Endothelial cell of umbilical vein (primary cell): ENCODE measurements around the gene XPO6. TPM values are rescaled to one million over a fixed set of nuclear protein-coding genes. Genes with fewer than 3 reads are reported as not detected.

ENCODE experiments used
- BruUV-seq: library from RNA; stranded (reverse); fragments of 400-500 nt; replicated peaks from 2 replicates; lab custom pipeline; 2021; lab: Mats Ljungman, UMichigan
- CTCF ChIA-PET: fragments of 300-600, 350-600 bp; sonication (Branson Sonifier 250); formaldehyde crosslinking; loops from one replicate; lab custom pipeline; 2021; ENCODE audit warnings: antibody characterized with exemption, inconsistent platforms; lab: Charles Lee
- POLR2A ChIA-PET: fragments of 300-600, 350-600 bp; sonication (Branson Sonifier 250); formaldehyde crosslinking; loops from one replicate; lab custom pipeline; 2021; ENCODE audit warnings: antibody characterized with exemption, inconsistent platforms; lab: Charles Lee
- DNase-seq: peaks from one replicate; pipeline ENCODE4 v3.0.0-alpha.2; 2011; ENCODE audit warnings: low read depth, low spot score
- FAIRE-seq: peaks from 2 replicates; lab custom pipeline; 2011; peaks lifted over from hg19 to GRCh38; lab: Jason Lieb, UNC
- H2AFZ ChIP-seq: 2 replicates; pipeline ENCODE4 v1.6.0; 2012; ENCODE audit warnings: low read depth, low read length, control low read depth, inconsistent platforms
- H3K27ac ChIP-seq: 2 replicates; pipeline ENCODE4 v1.5.1; 2011; ENCODE audit warnings: low read depth, mild to moderate bottlenecking, control low read depth, low read length, moderate library complexity; ENCODE audit not compliant: insufficient read depth
- H3K27me3 ChIP-seq, 2 experiments: 2 replicates each; pipeline versions ENCODE4 v1.6.0 to v1.6.1; 2011; ENCODE audit warnings: low read length in 2 of 2, mixed read lengths in 1 of 2; ENCODE audit not compliant: control insufficient read depth in 2 of 2, insufficient read depth in 2 of 2
- H3K36me3 ChIP-seq, 2 experiments: 2 replicates in 1 of 2; 3 replicates in 1 of 2; pipeline ENCODE4 v1.5.1; 2011; ENCODE audit warnings: low read length in 2 of 2, mild to moderate bottlenecking in 1 of 2, moderate library complexity in 1 of 2; ENCODE audit not compliant: control insufficient read depth in 2 of 2, insufficient read depth in 2 of 2; ENCODE audit errors: extremely low read depth in 1 of 2
- H3K4me1 ChIP-seq: 3 replicates; pipeline ENCODE4 v1.5.1; 2011; ENCODE audit warnings: mild to moderate bottlenecking, low read length; ENCODE audit not compliant: control insufficient read depth, insufficient read depth; ENCODE audit errors: extremely low read depth
- H3K4me2 ChIP-seq: 2 replicates; pipeline ENCODE4 v1.6.1; 2011; ENCODE audit warnings: low read length, control low read depth, mixed read lengths; ENCODE audit not compliant: insufficient read depth
- H3K4me3 ChIP-seq, 3 experiments: fragments of 200-600 bp in 1 of 3; sonication (generic), shearing (Covaris generic) in 1 of 3; replicated peaks in 1 of 3; 2 replicates each; pipeline ENCODE4 v1.5.1; 2011 to 2016; ENCODE audit warnings: control low read depth in 3 of 3, low read length in 3 of 3, mild to moderate bottlenecking in 2 of 3, inconsistent platforms in 1 of 3, low read depth in 1 of 3, moderate library complexity in 1 of 3; ENCODE audit not compliant: insufficient read depth in 1 of 3
- H3K79me2 ChIP-seq: 2 replicates; pipeline ENCODE4 v1.6.0; 2012; ENCODE audit warnings: low read length, inconsistent platforms; ENCODE audit not compliant: control insufficient read depth, insufficient read depth
- H3K9ac ChIP-seq: replicated peaks from 2 replicates; pipeline ENCODE3; 2011; ENCODE audit warnings: low read length, control low read depth; ENCODE audit not compliant: insufficient read depth; ENCODE audit errors: extremely low read depth
- H3K9me1 ChIP-seq: replicated peaks from 3 replicates; pipeline ENCODE4 v1.6.0; 2011; ENCODE audit warnings: mild to moderate bottlenecking, low read length; ENCODE audit not compliant: control insufficient read depth, insufficient read depth; ENCODE audit errors: extremely low read depth
- H3K9me3 ChIP-seq: replicated peaks from 2 replicates; pipeline ENCODE4 v1.5.1; 2012; ENCODE audit warnings: low read length, inconsistent platforms; ENCODE audit not compliant: control insufficient read depth, insufficient read depth
- H4K20me1 ChIP-seq: replicated peaks from 2 replicates; pipeline ENCODE3; 2011; ENCODE audit warnings: mild to moderate bottlenecking, low read length; ENCODE audit not compliant: control insufficient read depth, insufficient read depth; ENCODE audit errors: extremely low read depth
- EZH2 ChIP-seq: IDR thresholded peaks from 2 replicates; pipeline ENCODE4 v1.6.1; 2012; ENCODE audit warnings: borderline replicate concordance, low read depth, mild to moderate bottlenecking, moderate library complexity, low read length, inconsistent platforms; ENCODE audit not compliant: severe bottlenecking
- GATA2 ChIP-seq: IDR thresholded peaks from 2 replicates; pipeline ENCODE4 v1.7.0; 2011; ENCODE audit warnings: low read depth, mild to moderate bottlenecking, moderate library complexity, mixed read lengths, low read length; ENCODE audit not compliant: insufficient read length, insufficient read depth
- JUN ChIP-seq: IDR thresholded peaks from 2 replicates; pipeline ENCODE4 v1.6.1; 2011; ENCODE audit warnings: borderline replicate concordance, low read depth; ENCODE audit not compliant: insufficient read length, insufficient read depth
- dilution Hi-C: fragments of 300-500 bp; cut with MboI; formaldehyde crosslinking; loops from one replicate; pipeline ENCODE4 v1.15.0; 2019; ENCODE audit warnings: low sequenced_read_pairs; ENCODE audit not compliant: extremely low pct_ligation_motif_present
- intact Hi-C: fragments of 100-400 bp; cut with micrococcal nuclease; formaldehyde crosslinking; loops from one replicate; pipeline ENCODE4 v1.10.0; 2022
- polyA plus RNA-seq, 4 experiments: library from polyadenylated mRNA; depleted of rRNA in 3 of 4; stranded (reverse) in 3 of 4; unstranded in 1 of 4; fragments of >200 nt; gene quantifications; 2 replicates each; pipeline versions ENCODE4 v1.2.1 to v1.2.3, GENCODE V29; 2011 to 2012; ENCODE audit warnings: missing spikeins in 1 of 4
- total RNA-seq: library from RNA; stranded (reverse); gene quantifications from 2 replicates; pipeline ENCODE4 v1.2.3, GENCODE V29; 2021
- TF ChIP-seq, protein P1 (sequence below), 2 donors: IDR thresholded peaks; 1 replicate in 1 of 2; 2 replicates in 1 of 2; pipeline ENCODE4 v1.5.1; 2011; ENCODE audit warnings: low read length in 2 of 2, mild to moderate bottlenecking in 2 of 2, moderate library complexity in 2 of 2, control low read depth in 1 of 2, inconsistent platforms in 1 of 2, low read depth in 1 of 2; ENCODE audit not compliant: insufficient read depth in 1 of 2; ENCODE audit errors: extremely low read depth in 1 of 2

XPO6 gene
- total and polyA plus RNA-seq, 2 donors (not counting 3 experiments of a cell fraction or from before 2014, with no cell fraction given) = 170 to 272 TPM

DNA sequence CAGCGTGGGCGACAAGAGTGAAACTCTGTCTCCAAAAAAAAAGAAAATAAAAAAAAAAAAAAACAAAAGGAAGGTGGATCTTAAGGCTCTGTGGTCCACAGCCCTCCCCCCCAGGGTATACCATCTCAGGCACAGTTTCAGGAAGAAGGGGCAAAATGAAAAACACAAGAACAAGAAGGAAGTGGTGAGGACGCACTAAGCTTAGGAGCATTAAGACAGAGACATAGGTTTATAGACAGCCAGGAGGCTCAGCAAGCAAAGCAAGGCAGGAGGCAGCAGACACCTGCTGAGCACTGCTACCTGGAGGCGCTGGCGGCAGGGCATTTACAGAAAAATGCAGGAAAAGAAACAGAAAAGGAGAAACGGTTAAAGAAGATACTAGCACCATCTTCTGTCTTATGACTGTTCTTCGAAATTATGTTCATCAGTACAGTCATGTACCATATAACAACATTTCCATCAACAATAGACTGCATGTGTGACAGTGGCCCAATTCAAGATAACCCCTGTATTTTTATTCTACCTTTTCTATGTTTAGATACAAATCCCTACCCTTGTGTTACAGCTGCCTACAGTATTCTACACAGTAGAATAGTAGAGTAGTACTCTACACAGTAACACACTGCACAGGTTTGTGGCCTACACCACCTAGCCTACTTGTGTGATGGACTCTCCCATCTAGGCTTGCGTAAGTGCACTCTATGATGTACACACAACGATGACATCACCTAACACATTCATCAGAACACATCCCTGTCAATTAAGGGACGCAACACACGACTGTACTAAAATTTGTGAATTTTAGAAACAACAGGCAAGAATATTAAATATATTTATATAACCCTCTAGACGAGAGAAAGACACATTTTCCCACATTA lies 62.5 kb downstream of the XPO6 start:
- Histone ChIP-seq H3K27ac (no peak overlapping the region), H4K20me1 (no peaks in the 10 kb centered on the region), H3K4me2 (no peak overlapping the region), H3K79me2 (peaks cover 37% of the 10 kb centered on the region), H2AFZ (no peak overlapping the region), H3K27me3 (no peaks in the 10 kb centered on the region), H3K4me1 (peaks cover 26% of the 10 kb centered on the region), H3K9me1 (no peaks in the 10 kb centered on the region), H3K4me3 (no peak overlapping the region), H3K9ac (no peak overlapping the region), H3K9me3 (no peaks in the 10 kb centered on the region), H3K36me3 (peaks cover 17% of the 10 kb centered on the region in 2 experiments)
- dilution Hi-C loops (no loop called here), intact Hi-C loops (no loop called here)
- POLR2A ChIA-PET = no interaction called here
- TF ChIP-seq JUN = peak; percentile 16
- TF ChIP-seq GATA2 = no peak
- no peak for TF ChIP-seq EZH2
- TF ChIP-seq, protein P1, sequence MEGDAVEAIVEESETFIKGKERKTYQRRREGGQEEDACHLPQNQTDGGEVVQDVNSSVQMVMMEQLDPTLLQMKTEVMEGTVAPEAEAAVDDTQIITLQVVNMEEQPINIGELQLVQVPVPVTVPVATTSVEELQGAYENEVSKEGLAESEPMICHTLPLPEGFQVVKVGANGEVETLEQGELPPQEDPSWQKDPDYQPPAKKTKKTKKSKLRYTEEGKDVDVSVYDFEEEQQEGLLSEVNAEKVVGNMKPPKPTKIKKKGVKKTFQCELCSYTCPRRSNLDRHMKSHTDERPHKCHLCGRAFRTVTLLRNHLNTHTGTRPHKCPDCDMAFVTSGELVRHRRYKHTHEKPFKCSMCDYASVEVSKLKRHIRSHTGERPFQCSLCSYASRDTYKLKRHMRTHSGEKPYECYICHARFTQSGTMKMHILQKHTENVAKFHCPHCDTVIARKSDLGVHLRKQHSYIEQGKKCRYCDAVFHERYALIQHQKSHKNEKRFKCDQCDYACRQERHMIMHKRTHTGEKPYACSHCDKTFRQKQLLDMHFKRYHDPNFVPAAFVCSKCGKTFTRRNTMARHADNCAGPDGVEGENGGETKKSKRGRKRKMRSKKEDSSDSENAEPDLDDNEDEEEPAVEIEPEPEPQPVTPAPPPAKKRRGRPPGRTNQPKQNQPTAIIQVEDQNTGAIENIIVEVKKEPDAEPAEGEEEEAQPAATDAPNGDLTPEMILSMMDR (IDR thresholded peaks at IDR 0.05; ENCODE audit: extremely low read depth in 1 of 2, insufficient read depth in 1 of 2, low read depth in 1 of 2, low read length in 2 of 2) = no peak
- CTCF ChIA-PET = no interaction called here
- FAIRE-seq (no peak), DNase-seq (no peak)
- no TSS peak for BruUV-seq
